Body of pancreas (tissue), 4 donors: ENCODE measurements around the gene CLEC4M.

Experiments used
- POLR2A ChIP-seq, 3 donors: fragments of 450-650 bp; IDR thresholded peaks; one replicate each; pipeline ENCODE4 v1.6.1; 2016; ENCODE audit warnings: antibody characterized with exemption in 3 of 3, mild to moderate bottlenecking in 2 of 3
- TF ChIP-seq, protein P1 (sequence below), 7 experiments: fragments of 450-650 bp in 4 of 7; fragments of 200-600 bp in 3 of 7; sonication (generic) in 3 of 7; IDR thresholded peaks; one replicate each; pipeline ENCODE4 v1.5.1; 2016 to 2019; ENCODE audit warnings: antibody characterized with exemption in 7 of 7

DNA sequence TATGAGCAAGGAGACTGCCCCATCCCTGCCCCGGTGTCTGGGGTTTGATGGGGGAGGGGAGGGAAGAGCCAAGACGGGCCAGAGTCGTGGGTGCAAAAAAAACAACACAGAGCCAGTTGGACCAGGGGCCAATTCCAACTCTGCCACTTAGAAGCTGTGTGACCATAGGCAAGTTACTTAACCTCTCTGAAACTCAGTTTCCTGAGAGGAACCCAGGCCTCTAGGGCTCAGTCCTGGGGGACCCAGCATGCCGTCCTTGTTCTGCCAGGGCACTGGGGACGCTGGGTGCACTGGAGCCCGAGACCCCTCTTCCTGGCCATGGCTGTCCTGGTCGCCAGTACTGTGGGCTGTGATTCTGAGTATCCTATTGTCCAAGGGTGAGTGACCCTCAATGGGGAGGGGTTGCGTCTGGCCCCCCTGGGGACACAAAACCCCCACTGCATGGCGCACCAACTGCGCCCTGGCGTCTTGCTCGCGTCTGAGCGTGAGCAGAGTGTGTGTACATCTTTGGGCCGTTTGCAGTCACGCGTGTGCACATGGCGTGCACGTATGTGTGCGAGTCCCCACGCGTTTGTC, 24.6 kb downstream of the CLEC4M start:
- TF ChIP-seq, protein P1, sequence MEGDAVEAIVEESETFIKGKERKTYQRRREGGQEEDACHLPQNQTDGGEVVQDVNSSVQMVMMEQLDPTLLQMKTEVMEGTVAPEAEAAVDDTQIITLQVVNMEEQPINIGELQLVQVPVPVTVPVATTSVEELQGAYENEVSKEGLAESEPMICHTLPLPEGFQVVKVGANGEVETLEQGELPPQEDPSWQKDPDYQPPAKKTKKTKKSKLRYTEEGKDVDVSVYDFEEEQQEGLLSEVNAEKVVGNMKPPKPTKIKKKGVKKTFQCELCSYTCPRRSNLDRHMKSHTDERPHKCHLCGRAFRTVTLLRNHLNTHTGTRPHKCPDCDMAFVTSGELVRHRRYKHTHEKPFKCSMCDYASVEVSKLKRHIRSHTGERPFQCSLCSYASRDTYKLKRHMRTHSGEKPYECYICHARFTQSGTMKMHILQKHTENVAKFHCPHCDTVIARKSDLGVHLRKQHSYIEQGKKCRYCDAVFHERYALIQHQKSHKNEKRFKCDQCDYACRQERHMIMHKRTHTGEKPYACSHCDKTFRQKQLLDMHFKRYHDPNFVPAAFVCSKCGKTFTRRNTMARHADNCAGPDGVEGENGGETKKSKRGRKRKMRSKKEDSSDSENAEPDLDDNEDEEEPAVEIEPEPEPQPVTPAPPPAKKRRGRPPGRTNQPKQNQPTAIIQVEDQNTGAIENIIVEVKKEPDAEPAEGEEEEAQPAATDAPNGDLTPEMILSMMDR (IDR thresholded peaks at IDR 0.05), result no peak
- TF ChIP-seq POLR2A (IDR thresholded peaks at IDR 0.05), result no peak
